IMR-90 (cell line): ENCODE measurements around the gene CCNJL. TPM values are rescaled to one million over a fixed set of nuclear protein-coding genes. Genes with fewer than 3 reads are reported as not detected.

Experiments used
- ATAC-seq: fragments of 200-7000 bp; cut with Tn5 transposase; 2 replicates; pipeline ENCODE4 v1.9.1; 2020; ENCODE audit warnings: low read depth, mild to moderate bottlenecking, moderate library complexity
- BruUV-seq: library from RNA; stranded (reverse); fragments of 400-500 nt; replicated peaks from 2 replicates; lab custom pipeline; 2021; lab: Mats Ljungman, UMichigan
- CTCF ChIA-PET: fragments of 300-600 bp; formaldehyde crosslinking; extraction: SDS; loops from one replicate; lab custom pipeline; 2021; ENCODE audit warnings: antibody characterized with exemption; lab: Yijun Ruan, JAX
- POLR2A ChIA-PET: fragments of 300-600 bp; sonication (Branson Sonifier 250); formaldehyde crosslinking; loops from one replicate; lab custom pipeline; 2022; ENCODE audit warnings: antibody characterized with exemption; ENCODE audit not compliant: unreplicated experiment; lab: Charles Lee
- DNase-seq: peaks from one replicate; pipeline ENCODE4 v3.0.0; 2013
- H2AFZ ChIP-seq: replicated peaks from 2 replicates; pipeline ENCODE3; 2013; ENCODE audit warnings: low read length, mild to moderate bottlenecking; ENCODE audit not compliant: poor library complexity
- H2AK5ac ChIP-seq: 2 replicates; pipeline ENCODE4 v1.6.1; 2013; ENCODE audit warnings: low read depth, low read length, inconsistent platforms
- H2AK9ac ChIP-seq: replicated peaks from 2 replicates; pipeline ENCODE3; 2013; ENCODE audit warnings: mild to moderate bottlenecking, low read depth, low read length, moderate library complexity; ENCODE audit not compliant: poor library complexity
- H2BK120ac ChIP-seq: 2 replicates; pipeline ENCODE4 v1.6.1; 2013; ENCODE audit warnings: low read depth, low read length, inconsistent platforms
- H2BK15ac ChIP-seq: 3 replicates; pipeline ENCODE4 v1.6.1; 2013; ENCODE audit warnings: low read depth, low read length, inconsistent platforms
- H2BK20ac ChIP-seq: 2 replicates; pipeline ENCODE4 v1.6.1; 2013; ENCODE audit warnings: low read depth, mild to moderate bottlenecking, inconsistent platforms, low read length, moderate library complexity
- H2BK5ac ChIP-seq: 2 replicates; pipeline ENCODE4 v1.6.1; 2013; ENCODE audit warnings: mild to moderate bottlenecking, low read depth, low read length, inconsistent platforms; ENCODE audit not compliant: poor library complexity, severe bottlenecking
- H3K14ac ChIP-seq: replicated peaks from 2 replicates; pipeline ENCODE4 v1.6.1; 2013; ENCODE audit warnings: low read depth, low read length, inconsistent platforms
- H3K18ac ChIP-seq: 2 replicates; pipeline ENCODE4 v1.6.1; 2013; ENCODE audit warnings: low read depth, low read length, control low read depth
- H3K23ac ChIP-seq: 2 replicates; pipeline ENCODE4 v1.6.1; 2013; ENCODE audit warnings: low read depth, low read length, inconsistent platforms
- H3K27ac ChIP-seq: 2 replicates; pipeline ENCODE4 v1.5.1; 2013; ENCODE audit warnings: mild to moderate bottlenecking, control low read depth, low read length; ENCODE audit not compliant: insufficient read depth
- H3K27me3 ChIP-seq: 2 replicates; pipeline ENCODE4 v1.6.1; 2013; ENCODE audit warnings: low read length; ENCODE audit not compliant: control insufficient read depth, insufficient read depth
- H3K36me3 ChIP-seq: 2 replicates; pipeline ENCODE4 v1.6.1; 2013; ENCODE audit warnings: low read length, mixed read lengths; ENCODE audit not compliant: control insufficient read depth, insufficient read depth
- H3K4ac ChIP-seq: 2 replicates; pipeline ENCODE4 v1.6.1; 2013; ENCODE audit warnings: low read depth, low read length, inconsistent platforms
- H3K4me1 ChIP-seq: 2 replicates; pipeline ENCODE4 v1.6.1; 2013; ENCODE audit warnings: low read length, mixed read lengths; ENCODE audit not compliant: control insufficient read depth, insufficient read depth
- H3K4me2 ChIP-seq: 2 replicates; pipeline ENCODE4 v1.6.1; 2013; ENCODE audit warnings: low read depth, mild to moderate bottlenecking, control low read depth, low read length, moderate library complexity
- H3K4me3 ChIP-seq: 2 replicates; pipeline ENCODE4 v1.5.1; 2013; ENCODE audit warnings: low read depth, mild to moderate bottlenecking, control low read depth, low read length, moderate library complexity; ENCODE audit not compliant: insufficient read depth
- H3K56ac ChIP-seq: 2 replicates; pipeline ENCODE4 v1.6.1; 2013; ENCODE audit warnings: low read length, inconsistent platforms; ENCODE audit not compliant: insufficient read depth; ENCODE audit errors: extremely low read depth
- H3K79me1 ChIP-seq, 2 experiments: 2 replicates each; pipeline ENCODE4 v1.6.1; 2013; ENCODE audit warnings: low read length in 2 of 2, inconsistent platforms in 1 of 2, low read depth in 1 of 2
- H3K9ac ChIP-seq: 2 replicates; pipeline ENCODE4 v1.6.1; 2013; ENCODE audit warnings: low read depth, low read length, control low read depth
- H3K9me1 ChIP-seq: 2 replicates; pipeline ENCODE4 v1.6.1; 2013; ENCODE audit warnings: low read length, inconsistent platforms; ENCODE audit not compliant: insufficient read depth
- H3K9me3 ChIP-seq: 2 replicates; pipeline ENCODE4 v1.6.1; 2013; ENCODE audit warnings: low read length; ENCODE audit not compliant: control insufficient read depth, insufficient read depth
- H4K20me1 ChIP-seq: 2 replicates; pipeline ENCODE4 v1.6.1; 2013; ENCODE audit warnings: low read length, inconsistent platforms; ENCODE audit not compliant: insufficient read depth
- H4K5ac ChIP-seq: 2 replicates; pipeline ENCODE4 v1.6.1; 2013; ENCODE audit warnings: mild to moderate bottlenecking, low read depth, low read length, control low read depth
- H4K8ac ChIP-seq, 2 experiments: 2 replicates each; pipeline ENCODE4 v1.6.1; 2013; ENCODE audit warnings: low read depth in 2 of 2, low read length in 2 of 2, control low read depth in 1 of 2, inconsistent platforms in 1 of 2
- H4K91ac ChIP-seq: 2 replicates; pipeline ENCODE4 v1.6.1; 2013; ENCODE audit warnings: low read depth, low read length, inconsistent platforms; ENCODE audit not compliant: insufficient read depth
- BHLHE40 ChIP-seq: fragments of 150-350 bp; IDR thresholded peaks from 2 replicates; pipeline ENCODE4 v1.6.1; 2016; ENCODE audit warnings: mild to moderate bottlenecking, low read depth, low read length
- CEBPB ChIP-seq: IDR thresholded peaks from 2 replicates; pipeline ENCODE4 v1.6.1; 2012; ENCODE audit warnings: low read depth, low read length, improper control_type of control experiment
- CHD1 ChIP-seq: IDR thresholded peaks from 2 replicates; pipeline ENCODE4 v1.6.1; 2012; ENCODE audit warnings: low read depth, low read length, improper control_type of control experiment
- FOS ChIP-seq: fragments of 150-350 bp; IDR thresholded peaks from 2 replicates; pipeline ENCODE4 v1.6.1; 2016; ENCODE audit warnings: low read depth, low read length
- MAFK ChIP-seq: IDR thresholded peaks from 2 replicates; pipeline ENCODE4 v1.6.1; 2012; ENCODE audit warnings: low read depth, low read length, improper control_type of control experiment
- MAZ ChIP-seq: IDR thresholded peaks from 2 replicates; pipeline ENCODE4 v1.6.1; 2012; ENCODE audit warnings: low read depth, mild to moderate bottlenecking, low read length, improper control_type of control experiment, moderate library complexity, borderline replicate concordance
- MXI1 ChIP-seq: IDR thresholded peaks from 2 replicates; pipeline ENCODE4 v1.6.1; 2012; ENCODE audit warnings: low read depth, mild to moderate bottlenecking, low read length, moderate library complexity, borderline replicate concordance
- NFE2L2 ChIP-seq: fragments of 150-350 bp; IDR thresholded peaks from 2 replicates; pipeline ENCODE4 v1.6.1; 2016; ENCODE audit warnings: low read depth, mild to moderate bottlenecking, low read length
- POLR2A ChIP-seq: IDR thresholded peaks from 2 replicates; pipeline ENCODE4 v1.6.1; 2012; ENCODE audit warnings: mild to moderate bottlenecking, low read depth, low read length
- RAD21 ChIP-seq: IDR thresholded peaks from 2 replicates; pipeline ENCODE4 v1.6.1; 2012; ENCODE audit warnings: low read length, improper control_type of control experiment
- RCOR1 ChIP-seq: IDR thresholded peaks from 2 replicates; pipeline ENCODE4 v1.6.1; 2012; ENCODE audit warnings: mild to moderate bottlenecking, low read length, improper control_type of control experiment; ENCODE audit not compliant: insufficient replicate concordance
- RFX5 ChIP-seq: IDR thresholded peaks from 2 replicates; pipeline ENCODE4 v1.8.0; 2012; ENCODE audit warnings: low read depth, mild to moderate bottlenecking, low read length, moderate library complexity
- SMC3 ChIP-seq: fragments of 150-350 bp; IDR thresholded peaks from 2 replicates; pipeline ENCODE4 v1.6.1; 2016; ENCODE audit warnings: low read depth, mild to moderate bottlenecking, antibody characterized with exemption, low read length, moderate library complexity
- WGBS, 2 experiments: methylation state at CpG; one replicate each; pipeline versions ENCODE4 v1.1.5 to v1.1.7; 2013; ENCODE audit warnings: missing lambda C conversion rate in 2 of 2; ENCODE audit not compliant: insufficient read length in 1 of 2; ENCODE audit errors: extremely low coverage in 2 of 2; 5-methylcytosine and 5-hydroxymethylcytosine counted together
- dilution Hi-C: fragments of 300-500 bp; cut with HindIII; formaldehyde crosslinking; loops from one replicate; pipeline ENCODE4 v1.14.3; 2018; ENCODE audit warnings: low sequenced_read_pairs; ENCODE audit not compliant: unreplicated experiment
- in situ Hi-C: fragments of 300-500 bp; cut with MboI; formaldehyde crosslinking; loops from 3 replicates; pipeline ENCODE4 v1.14.3; 2019; ENCODE audit warnings: low sequenced_read_pairs, inconsistent platforms, mixed read lengths
- intact Hi-C: fragments of 100-400 bp; cut with micrococcal nuclease; formaldehyde crosslinking; loops from 2 replicates; pipeline ENCODE4 v1.10.0; 2022
- polyA plus RNA-seq, 3 experiments: library from polyadenylated mRNA; depleted of rRNA; stranded (reverse); fragments of >200 nt; gene quantifications; 2 replicates each; pipeline ENCODE4 v1.2.3, GENCODE V29; 2012; ENCODE audit warnings: low replicate concordance in 1 of 3
- total RNA-seq: library from RNA; depleted of rRNA; stranded (reverse); fragments of >200 nt; gene quantifications from 2 replicates; pipeline ENCODE4 v1.2.3, GENCODE V29; 2012
- TF ChIP-seq, protein P1 (sequence below): conservative IDR thresholded peaks from 2 replicates; pipeline ENCODE4 v1.5.1; 2012; ENCODE audit warnings: mild to moderate bottlenecking, low read depth, low read length, improper control_type of control experiment
- TF ChIP-seq, protein P2 (sequence below): fragments of 150-350 bp; IDR thresholded peaks from 2 replicates; pipeline ENCODE4 v1.6.1; 2017; ENCODE audit warnings: mild to moderate bottlenecking, antibody characterized with exemption, low read length, low read depth
- TF ChIP-seq, protein P3 (sequence below): fragments of 150-350 bp; IDR thresholded peaks from 2 replicates; pipeline ENCODE4 v1.6.1; 2016; ENCODE audit warnings: low read depth, mild to moderate bottlenecking, low read length, moderate library complexity, borderline replicate concordance

Gene CCNJL
- total and polyA plus RNA-seq, 2 of the 4 experiments (the other 2 are of a cell fraction): 2.0 to 3.8 TPM

DNA sequence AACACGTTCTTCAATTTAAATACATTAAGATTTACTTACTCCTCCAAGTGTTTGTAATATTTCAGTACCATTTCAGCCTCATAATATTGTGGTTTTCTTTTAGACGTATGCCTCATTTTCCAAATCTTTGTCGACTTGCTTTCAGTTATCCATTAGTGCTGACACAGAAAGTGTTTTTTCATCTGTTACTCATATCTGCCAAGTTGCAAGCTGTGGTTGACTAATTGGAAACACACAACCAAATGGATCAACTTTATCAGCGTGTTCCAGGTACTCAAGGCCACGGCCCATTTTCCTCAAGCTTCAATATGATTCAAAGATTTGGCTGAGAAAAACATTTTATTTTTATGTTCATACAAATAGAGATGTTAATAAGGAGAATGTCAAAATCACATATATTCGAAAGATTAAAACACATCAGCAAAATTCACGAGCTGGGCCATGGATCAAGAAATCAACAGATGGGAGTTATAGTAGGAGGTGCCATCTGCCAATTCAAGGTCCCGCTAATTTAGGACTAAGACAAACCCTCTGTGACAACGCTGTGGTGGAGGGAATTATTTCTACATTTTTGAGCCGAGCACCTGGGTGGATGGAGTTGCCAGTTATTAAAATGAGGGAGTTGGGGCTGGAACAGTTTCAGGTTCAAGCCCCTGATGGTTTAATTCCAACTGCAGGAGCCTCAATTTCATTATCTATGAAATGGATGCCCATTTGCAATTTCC, 27.2 kb upstream of the CCNJL start:
- H2AK9ac ChIP-seq: no peak overlapping the region
- no peak overlapping the region for H4K8ac ChIP-seq
- POLR2A ChIA-PET: no interaction called here
- no peaks in the 10 kb centered on the region for H4K20me1 ChIP-seq
- H2AK5ac ChIP-seq: no peak overlapping the region
- no peak overlapping the region for H3K4me2 ChIP-seq
- no TSS peak for BruUV-seq
- WGBS, 2 experiments: 78 to 100% methylated on average over 1 to 3 of the region's 10 CpGs
- no peak overlapping the region for H2BK15ac ChIP-seq
- no peaks in the 10 kb centered on the region for H3K79me1 ChIP-seq
- TF ChIP-seq SMC3 (no peak), CHD1 (no peak), RCOR1 (no peak), RFX5 (no peak), MXI1 (no peak), BHLHE40 (no peak), MAFK (no peak), CEBPB (no peak), MAZ (no peak), FOS (no peak), NFE2L2 (no peak), POLR2A (no peak), RAD21 (no peak)
- TF ChIP-seq, protein P1, sequence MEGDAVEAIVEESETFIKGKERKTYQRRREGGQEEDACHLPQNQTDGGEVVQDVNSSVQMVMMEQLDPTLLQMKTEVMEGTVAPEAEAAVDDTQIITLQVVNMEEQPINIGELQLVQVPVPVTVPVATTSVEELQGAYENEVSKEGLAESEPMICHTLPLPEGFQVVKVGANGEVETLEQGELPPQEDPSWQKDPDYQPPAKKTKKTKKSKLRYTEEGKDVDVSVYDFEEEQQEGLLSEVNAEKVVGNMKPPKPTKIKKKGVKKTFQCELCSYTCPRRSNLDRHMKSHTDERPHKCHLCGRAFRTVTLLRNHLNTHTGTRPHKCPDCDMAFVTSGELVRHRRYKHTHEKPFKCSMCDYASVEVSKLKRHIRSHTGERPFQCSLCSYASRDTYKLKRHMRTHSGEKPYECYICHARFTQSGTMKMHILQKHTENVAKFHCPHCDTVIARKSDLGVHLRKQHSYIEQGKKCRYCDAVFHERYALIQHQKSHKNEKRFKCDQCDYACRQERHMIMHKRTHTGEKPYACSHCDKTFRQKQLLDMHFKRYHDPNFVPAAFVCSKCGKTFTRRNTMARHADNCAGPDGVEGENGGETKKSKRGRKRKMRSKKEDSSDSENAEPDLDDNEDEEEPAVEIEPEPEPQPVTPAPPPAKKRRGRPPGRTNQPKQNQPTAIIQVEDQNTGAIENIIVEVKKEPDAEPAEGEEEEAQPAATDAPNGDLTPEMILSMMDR: no peak
- TF ChIP-seq, protein P2, sequence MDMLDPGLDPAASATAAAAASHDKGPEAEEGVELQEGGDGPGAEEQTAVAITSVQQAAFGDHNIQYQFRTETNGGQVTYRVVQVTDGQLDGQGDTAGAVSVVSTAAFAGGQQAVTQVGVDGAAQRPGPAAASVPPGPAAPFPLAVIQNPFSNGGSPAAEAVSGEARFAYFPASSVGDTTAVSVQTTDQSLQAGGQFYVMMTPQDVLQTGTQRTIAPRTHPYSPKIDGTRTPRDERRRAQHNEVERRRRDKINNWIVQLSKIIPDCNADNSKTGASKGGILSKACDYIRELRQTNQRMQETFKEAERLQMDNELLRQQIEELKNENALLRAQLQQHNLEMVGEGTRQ: no peak
- TF ChIP-seq, protein P3, sequence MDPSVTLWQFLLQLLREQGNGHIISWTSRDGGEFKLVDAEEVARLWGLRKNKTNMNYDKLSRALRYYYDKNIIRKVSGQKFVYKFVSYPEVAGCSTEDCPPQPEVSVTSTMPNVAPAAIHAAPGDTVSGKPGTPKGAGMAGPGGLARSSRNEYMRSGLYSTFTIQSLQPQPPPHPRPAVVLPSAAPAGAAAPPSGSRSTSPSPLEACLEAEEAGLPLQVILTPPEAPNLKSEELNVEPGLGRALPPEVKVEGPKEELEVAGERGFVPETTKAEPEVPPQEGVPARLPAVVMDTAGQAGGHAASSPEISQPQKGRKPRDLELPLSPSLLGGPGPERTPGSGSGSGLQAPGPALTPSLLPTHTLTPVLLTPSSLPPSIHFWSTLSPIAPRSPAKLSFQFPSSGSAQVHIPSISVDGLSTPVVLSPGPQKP: no peak
- H3K27ac ChIP-seq: no peak overlapping the region
- in situ Hi-C loops: loop anchor here (5.0 to 25.0 kb wide), 2 partner anchors 137 to 902 kb away; no protein-coding TSS in a partner anchor
- DNase-seq: no peak
- no peak overlapping the region for H4K91ac ChIP-seq
- H3K14ac ChIP-seq: no peak overlapping the region
- H3K4ac ChIP-seq: no peak overlapping the region
- no peak overlapping the region for H2BK120ac ChIP-seq
- peaks cover 7% of the 10 kb centered on the region; the same call in 1 of the 2 replicates for H3K9me1 ChIP-seq
- no peak overlapping the region for H2BK5ac ChIP-seq
- H3K23ac ChIP-seq: no peak overlapping the region
- CTCF ChIA-PET: no interaction called here
- no peak overlapping the region for H3K18ac ChIP-seq
- ATAC-seq: no peak
- H3K36me3 ChIP-seq: no peaks in the 10 kb centered on the region
- H3K27me3 ChIP-seq: no peaks in the 10 kb centered on the region; the same call in 1 of the 2 replicates
- H3K4me1 ChIP-seq: peaks cover 3% of the 10 kb centered on the region; the same call in 1 of the 2 replicates
- H3K56ac ChIP-seq: no peak overlapping the region
- no peak overlapping the region for H3K4me3 ChIP-seq
- no peaks in the 10 kb centered on the region for H3K9me3 ChIP-seq
- intact Hi-C loops: no loop called here
- H4K5ac ChIP-seq: no peak overlapping the region
- no peak overlapping the region for H2AFZ ChIP-seq
- H3K9ac ChIP-seq: no peak overlapping the region
- dilution Hi-C loops: no loop called here
- H2BK20ac ChIP-seq: no peak overlapping the region
